Mesenchymal stem cell (in vitro differentiated cells and primary cell): ENCODE results near the gene ARHGAP15.

ENCODE experiments used
- DNase-seq: peaks from one replicate; pipeline ENCODE4 v3.0.0-alpha.2; 2013
- H2AFZ ChIP-seq: one replicate; pipeline ENCODE4 v1.6.1; 2013; ENCODE audit warnings: low read depth, mild to moderate bottlenecking, control low read depth, inconsistent platforms, low read length, moderate library complexity
- H2AK5ac ChIP-seq: 2 replicates; pipeline ENCODE4 v1.6.1; 2013; ENCODE audit warnings: low read length, moderate library complexity, mild to moderate bottlenecking, inconsistent platforms; ENCODE audit not compliant: severe bottlenecking
- H2BK120ac ChIP-seq: one replicate; pipeline ENCODE4 v1.6.1; 2013; ENCODE audit warnings: low read depth, mild to moderate bottlenecking, inconsistent platforms, low read length, moderate library complexity
- H2BK12ac ChIP-seq, 2 experiments: one replicate each; pipeline ENCODE4 v1.6.1; 2013; ENCODE audit warnings: inconsistent platforms in 2 of 2, low read length in 2 of 2, mild to moderate bottlenecking in 2 of 2, moderate library complexity in 2 of 2, control low read depth in 1 of 2
- H2BK15ac ChIP-seq: one replicate; pipeline ENCODE4 v1.6.1; 2013; ENCODE audit warnings: mild to moderate bottlenecking, low read depth, inconsistent platforms; ENCODE audit not compliant: poor library complexity, severe bottlenecking
- H2BK5ac ChIP-seq: 2 replicates; pipeline ENCODE4 v1.6.1; 2013; ENCODE audit warnings: low read depth, mild to moderate bottlenecking, low read length, control low read depth, inconsistent platforms; ENCODE audit not compliant: poor library complexity, severe bottlenecking
- H3K14ac ChIP-seq, 2 experiments: one replicate each; pipeline ENCODE4 v1.6.1; 2013; ENCODE audit warnings: inconsistent platforms in 2 of 2, low read length in 2 of 2, control low read depth in 1 of 2, mild to moderate bottlenecking in 1 of 2, moderate library complexity in 1 of 2
- H3K18ac ChIP-seq, 2 experiments: one replicate each; pipeline ENCODE4 v1.6.1; 2013; ENCODE audit warnings: inconsistent platforms in 2 of 2, low read length in 2 of 2, control low read depth in 1 of 2, low read depth in 1 of 2, mild to moderate bottlenecking in 1 of 2
- H3K23ac ChIP-seq, 2 experiments: one replicate each; pipeline ENCODE4 v1.6.1; 2013; ENCODE audit warnings: inconsistent platforms in 2 of 2, low read length in 2 of 2, mild to moderate bottlenecking in 2 of 2, moderate library complexity in 2 of 2, control low read depth in 1 of 2
- H3K27ac ChIP-seq: 2 replicates; pipeline ENCODE4 v1.5.1; 2013; ENCODE audit warnings: mild to moderate bottlenecking, moderate library complexity, low read length, control low read depth, inconsistent platforms; ENCODE audit not compliant: poor library complexity, severe bottlenecking
- H3K27me3 ChIP-seq, 2 experiments: 2 replicates each; pipeline versions ENCODE4 v1.6.1 to v1.7.0; 2013; ENCODE audit warnings: low read length in 2 of 2, mild to moderate bottlenecking in 2 of 2, moderate library complexity in 2 of 2, control low read depth in 1 of 2, inconsistent platforms in 1 of 2; ENCODE audit not compliant: control insufficient read depth in 1 of 2, insufficient read depth in 1 of 2
- H3K36me3 ChIP-seq, 2 experiments: 2 replicates each; pipeline versions ENCODE4 v1.6.1 to v1.7.0; 2013; ENCODE audit warnings: low read length in 2 of 2, control low read depth in 1 of 2, inconsistent platforms in 1 of 2, low read depth in 1 of 2, mild to moderate bottlenecking in 1 of 2; ENCODE audit not compliant: insufficient read depth in 2 of 2, control insufficient read depth in 1 of 2
- H3K4ac ChIP-seq, 2 experiments: one replicate each; pipeline ENCODE4 v1.6.1; 2013; ENCODE audit warnings: inconsistent platforms in 2 of 2, low read length in 2 of 2, mild to moderate bottlenecking in 2 of 2, moderate library complexity in 2 of 2, control low read depth in 1 of 2, low read depth in 1 of 2
- H3K4me1 ChIP-seq: 2 replicates; pipeline ENCODE4 v1.6.1; 2013; ENCODE audit warnings: low read depth, low read length, control low read depth; ENCODE audit not compliant: control insufficient read depth, insufficient read depth
- H3K4me2 ChIP-seq: 2 replicates; pipeline ENCODE4 v1.6.1; 2013; ENCODE audit warnings: low read length, mild to moderate bottlenecking, inconsistent platforms; ENCODE audit not compliant: poor library complexity, severe bottlenecking
- H3K4me3 ChIP-seq, 2 experiments: 2 replicates each; pipeline versions ENCODE4 v1.5.1 to v1.7.0; 2013; ENCODE audit warnings: low read length in 2 of 2, mild to moderate bottlenecking in 2 of 2, control low read depth in 1 of 2, low read depth in 1 of 2; ENCODE audit not compliant: insufficient read depth in 1 of 2
- H3K79me1 ChIP-seq: replicated peaks from 2 replicates; pipeline ENCODE4 v1.6.1; 2013; ENCODE audit warnings: mild to moderate bottlenecking, control low read depth, low read length, inconsistent platforms; ENCODE audit not compliant: poor library complexity, severe bottlenecking
- H3K9ac ChIP-seq: 2 replicates; pipeline ENCODE4 v1.7.0; 2013; ENCODE audit warnings: mild to moderate bottlenecking, low read length, moderate library complexity
- H3K9me3 ChIP-seq: 2 replicates; pipeline ENCODE4 v1.7.0; 2013; ENCODE audit warnings: mild to moderate bottlenecking, low read length; ENCODE audit not compliant: control insufficient read depth
- H4K8ac ChIP-seq: one replicate; pipeline ENCODE4 v1.6.1; 2013; ENCODE audit warnings: inconsistent platforms, mild to moderate bottlenecking, low read length, moderate library complexity
- H4K91ac ChIP-seq: one replicate; pipeline ENCODE4 v1.6.1; 2013; ENCODE audit warnings: mild to moderate bottlenecking, low read length, inconsistent platforms
- WGBS: methylation state at CpG from one replicate; pipeline ENCODE4 v1.1.7; 2013; ENCODE audit warnings: mixed read lengths; 5-methylcytosine and 5-hydroxymethylcytosine counted together

Gene ARHGAP15

DNA sequence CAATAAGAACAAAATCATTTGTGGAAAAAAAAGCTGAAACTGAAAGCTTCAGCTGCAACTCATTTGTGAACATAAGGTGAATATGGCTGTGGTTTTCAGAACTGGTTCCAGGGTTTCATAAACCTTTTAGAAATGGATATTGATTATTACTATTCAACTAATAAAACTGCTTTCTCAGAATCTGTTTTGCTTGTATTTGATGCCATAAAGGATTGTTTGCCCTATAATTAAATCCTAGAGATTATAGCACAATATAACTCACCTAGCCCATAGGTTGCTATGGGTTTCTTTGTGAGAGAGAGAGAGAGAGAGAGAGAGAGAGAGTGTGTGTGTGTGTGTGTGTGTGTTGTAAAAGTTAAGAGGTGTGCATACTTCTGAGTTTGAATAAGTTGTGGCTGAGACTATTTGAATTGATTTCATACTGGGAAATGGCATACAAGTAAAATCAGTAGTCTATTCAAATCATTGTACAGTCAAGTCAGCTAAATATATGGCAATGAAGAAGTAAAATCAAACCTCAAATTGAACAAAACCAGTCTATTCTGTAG, 339.2 kb downstream of the ARHGAP15 start:
- Histone ChIP-seq H4K91ac (no peak overlapping the region), H4K8ac (no peak overlapping the region), H3K27ac (no peak overlapping the region), H2BK15ac (no peak overlapping the region), H3K9me3 (no peaks in the 10 kb centered on the region), H3K36me3 (no peaks in the 10 kb centered on the region), H2AFZ (no peak overlapping the region), H3K27me3 (no peaks in the 10 kb centered on the region), H3K18ac (no peak overlapping the region), H3K4me2 (no peak overlapping the region), H3K9ac (no peak overlapping the region), H2BK12ac (no peak overlapping the region), H3K4me3 (no peak overlapping the region), H3K4ac (no peak overlapping the region), H3K23ac (no peak overlapping the region), H3K79me1 (no peaks in the 10 kb centered on the region), H2AK5ac (no peak overlapping the region), H3K4me1 (no peaks in the 10 kb centered on the region), H2BK120ac (no peak overlapping the region), H3K14ac (no peak overlapping the region), H2BK5ac (no peak overlapping the region)
- DNase-seq = no peak

DNA sequence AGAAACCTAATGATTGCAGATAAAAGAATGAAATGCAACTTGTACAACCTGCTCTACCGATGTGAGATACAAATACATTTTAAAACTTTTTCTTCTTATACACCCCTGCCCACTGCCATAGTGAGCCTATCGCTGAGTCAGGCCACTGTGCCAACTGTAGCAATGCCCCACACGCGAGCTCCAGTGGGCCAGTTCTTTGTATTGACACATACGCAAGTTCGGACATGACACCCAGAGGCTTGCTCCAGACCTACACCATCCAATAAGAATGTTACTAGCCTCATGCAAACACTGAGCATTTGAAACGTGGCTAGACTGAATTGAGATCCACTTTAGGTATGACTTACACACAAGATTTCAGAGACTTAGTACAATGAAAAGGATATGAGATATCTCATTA, 340.1 kb downstream of the ARHGAP15 start:
- Histone ChIP-seq H3K79me1 (no peaks in the 10 kb centered on the region), H3K27ac (no peak overlapping the region), H4K8ac (no peak overlapping the region), H2AFZ (no peak overlapping the region), H3K4me1 (no peaks in the 10 kb centered on the region), H2BK5ac (no peak overlapping the region), H3K27me3 (no peaks in the 10 kb centered on the region), H3K9me3 (no peaks in the 10 kb centered on the region), H2BK12ac (no peak overlapping the region), H2AK5ac (no peak overlapping the region), H3K18ac (no peak overlapping the region), H3K4me3 (no peak overlapping the region), H4K91ac (no peak overlapping the region), H3K23ac (no peak overlapping the region), H3K4me2 (no peak overlapping the region), H3K9ac (no peak overlapping the region), H2BK120ac (no peak overlapping the region), H2BK15ac (no peak overlapping the region), H3K36me3 (no peaks in the 10 kb centered on the region), H3K4ac (no peak overlapping the region), H3K14ac (no peak overlapping the region)
- WGBS = 96% methylated on average over 6 of the region's 7 CpGs
- DNase-seq = no peak

DNA sequence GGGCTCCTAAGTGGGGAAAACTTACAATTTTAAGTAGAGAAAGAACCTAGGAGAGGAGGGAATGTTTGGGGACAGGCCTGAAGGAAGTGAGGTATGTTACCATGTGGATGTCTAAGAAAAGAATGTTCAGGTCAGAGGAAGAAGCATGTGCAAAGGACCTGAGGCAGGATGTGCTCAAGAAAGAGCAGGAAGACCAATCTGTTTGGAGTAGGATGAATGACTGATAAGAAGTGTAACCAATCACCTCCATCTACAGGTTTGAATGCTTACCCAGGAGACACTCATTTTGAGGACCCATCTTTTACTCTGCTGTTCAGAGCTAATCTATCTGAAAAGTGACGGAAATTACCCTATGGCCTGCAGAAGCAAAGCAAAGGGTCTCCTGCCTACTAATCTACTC, 342.3 kb downstream of the ARHGAP15 start:
- Histone ChIP-seq H2AK5ac (no peak overlapping the region), H3K4me1 (peaks cover 2% of the 10 kb centered on the region), H3K23ac (no peak overlapping the region), H3K4me3 (no peak overlapping the region), H3K9me3 (no peaks in the 10 kb centered on the region), H3K36me3 (no peaks in the 10 kb centered on the region), H3K18ac (no peak overlapping the region), H3K27ac (no peak overlapping the region), H2BK15ac (no peak overlapping the region), H3K14ac (no peak overlapping the region), H3K27me3 (no peaks in the 10 kb centered on the region), H3K9ac (no peak overlapping the region), H2AFZ (no peak overlapping the region), H2BK120ac (no peak overlapping the region), H2BK5ac (no peak overlapping the region), H4K8ac (no peak overlapping the region), H4K91ac (no peak overlapping the region), H3K79me1 (no peaks in the 10 kb centered on the region), H2BK12ac (no peak overlapping the region), H3K4me2 (no peak overlapping the region), H3K4ac (no peak overlapping the region)
- DNase-seq = no peak
- WGBS = 100% methylated on average over 1 of the region's 1 CpG

DNA sequence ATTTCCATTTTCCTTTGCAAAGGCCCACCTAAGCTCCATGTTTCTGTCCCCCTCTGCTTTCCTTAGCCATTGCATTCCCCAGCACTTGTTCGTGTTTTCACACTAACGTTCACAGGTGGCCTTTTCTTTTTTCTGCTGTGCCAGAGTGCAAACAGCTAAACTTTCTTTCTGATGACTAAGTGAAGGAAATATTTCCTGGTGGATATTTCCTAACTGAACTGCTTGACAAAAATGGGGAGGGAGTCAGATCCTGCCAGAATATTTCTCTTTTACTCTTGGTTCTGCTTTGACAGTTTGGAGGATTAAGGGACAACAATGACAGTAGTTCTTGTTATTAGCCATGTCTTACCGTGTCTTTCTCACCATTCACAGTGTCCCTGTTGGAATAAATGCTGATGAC, 344.0 kb downstream of the ARHGAP15 start:
- H2AK5ac ChIP-seq = no peak overlapping the region
- H3K14ac ChIP-seq = no peak overlapping the region
- H3K27ac ChIP-seq = peak overlapping the region; percentile 36
- H3K4me1 ChIP-seq = peaks cover 2% of the 10 kb centered on the region
- 17% methylated on average over 3 of the region's 3 CpGs for WGBS
- H2BK120ac ChIP-seq = no peak overlapping the region
- H3K18ac ChIP-seq = no peak overlapping the region
- no peaks in the 10 kb centered on the region for H3K79me1 ChIP-seq
- no peak overlapping the region for H2AFZ ChIP-seq
- no peak overlapping the region for H2BK15ac ChIP-seq
- H4K8ac ChIP-seq = no peak overlapping the region
- peak overlapping the region; percentile 9 for H3K4me2 ChIP-seq
- DNase-seq = peak; percentile 64
- no peaks in the 10 kb centered on the region for H3K9me3 ChIP-seq
- no peak overlapping the region for H4K91ac ChIP-seq
- H3K23ac ChIP-seq = no peak overlapping the region
- H2BK5ac ChIP-seq = no peak overlapping the region
- no peak overlapping the region for H2BK12ac ChIP-seq
- H3K36me3 ChIP-seq = no peaks in the 10 kb centered on the region
- no peaks in the 10 kb centered on the region for H3K27me3 ChIP-seq
- H3K9ac ChIP-seq = peak overlapping the region; percentile 56
- H3K4me3 ChIP-seq = peak overlapping the region in 1 of 2 experiments; percentile 14
- no peak overlapping the region for H3K4ac ChIP-seq
